HG02885 (cell line): ENCODE results near the gene REEP6.
"Not testable (repeated sequence)": the region's sequence is repeated elsewhere in the genome, so short reads cannot be mapped to it uniquely, and the experiment has no call there.

ENCODE experiments used
- ATAC-seq: cut with Tn5 transposase; IDR thresholded peaks from one replicate; pipeline ENCODE4 v1.9.1; 2021; ENCODE audit warnings: mild to moderate bottlenecking; ENCODE audit not compliant: unreplicated experiment, poor library complexity

The REEP6 gene

GRCh38 chr19:1471515-1472160 lies 19.3 kb upstream of the REEP6 start:
- no peak for ATAC-seq

GRCh38 chr19:1472231-1473084 lies 18.5 kb upstream of the REEP6 start:
- no peak for ATAC-seq

GRCh38 chr19:1473085-1473851 lies 17.7 kb upstream of the REEP6 start:
- ATAC-seq = no peak

GRCh38 chr19:1474011-1474764 lies 16.8 kb upstream of the REEP6 start:
- no peak for ATAC-seq

- ATAC-seq = no peak
Measured at GRCh38 chr19:1474765-1475351, 16.1 kb upstream of the REEP6 start.

GRCh38 chr19:1475751-1476437 lies 15.1 kb upstream of the REEP6 start:
- ATAC-seq = no peak

- ATAC-seq = not testable (repeated sequence)
Measured at GRCh38 chr19:1477056-1477455, 13.9 kb upstream of the REEP6 start.

DNA sequence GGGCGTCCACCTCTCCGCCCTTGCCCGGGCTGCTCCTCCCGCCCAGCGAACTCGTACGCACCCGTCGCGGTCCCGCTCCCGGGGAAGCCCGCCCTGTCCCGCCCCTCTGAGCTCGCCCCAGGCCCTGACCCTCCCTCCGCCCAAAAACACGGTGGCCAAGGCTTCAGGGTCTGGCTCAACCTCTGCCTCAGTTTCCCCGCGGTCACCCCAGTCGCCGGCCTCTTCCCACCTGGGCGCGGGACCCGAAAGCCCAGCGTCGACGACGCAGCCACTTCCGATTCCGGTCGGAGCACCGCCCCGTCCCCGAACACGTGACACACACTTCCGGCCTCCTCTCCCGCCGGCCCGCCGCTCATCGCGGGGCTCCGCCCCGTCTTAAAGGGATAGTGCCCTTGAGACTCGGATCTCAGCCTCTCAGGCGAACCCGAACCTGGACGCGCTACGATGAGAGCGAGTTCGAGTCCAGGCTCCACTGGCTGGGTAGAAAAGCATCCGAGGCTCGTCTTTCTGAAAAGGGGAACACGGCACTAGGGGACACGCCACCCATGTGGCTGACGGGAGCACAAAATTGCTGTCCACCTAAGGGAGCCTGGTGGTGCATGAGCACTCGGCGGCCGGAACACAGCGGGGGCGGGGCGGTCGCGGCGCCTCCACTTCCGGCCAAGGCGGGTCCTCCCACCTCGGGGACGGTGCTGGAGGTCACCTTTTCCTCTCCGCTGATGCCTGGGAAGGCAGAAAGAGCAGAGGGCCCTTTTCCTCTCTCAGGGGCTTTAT lies 11.9 kb upstream of the REEP6 start, which contains the start of gene C19orf25:
TSS of gene C19orf25 (minus strand) at position 282 of the 774 bp plus-strand sequence. CDS start 312 bp downstream, outside the sequence.
- ATAC-seq = peak; percentile 86

GRCh38 chr19:1481224-1481892 lies 9.6 kb upstream of the REEP6 start:
- no peak for ATAC-seq

DNA sequence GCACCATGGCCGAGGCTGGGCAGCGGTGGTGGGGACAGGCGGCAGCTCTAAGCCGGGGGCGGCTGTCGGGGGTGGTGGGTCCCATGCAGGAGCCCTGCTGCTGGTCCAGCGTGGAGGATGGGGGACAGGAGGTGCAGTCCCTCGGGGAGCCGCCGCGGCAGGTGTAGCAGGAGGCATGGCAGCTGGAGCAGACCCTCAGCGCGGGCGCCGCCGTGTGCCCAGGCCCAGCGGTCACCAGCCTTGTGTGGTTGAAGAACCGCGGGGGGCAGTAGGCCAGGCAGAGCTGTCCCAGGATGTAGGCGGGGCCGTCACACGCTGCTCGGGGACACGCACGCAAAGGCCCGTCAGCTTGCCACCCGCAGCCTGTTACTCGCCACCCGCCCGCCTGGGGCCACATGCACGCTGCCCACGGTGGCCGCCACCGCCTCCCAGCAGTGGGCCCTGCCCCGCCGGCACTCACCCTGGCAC lies 9.1 kb upstream of the REEP6 start:
- no peak for ATAC-seq

DNA sequence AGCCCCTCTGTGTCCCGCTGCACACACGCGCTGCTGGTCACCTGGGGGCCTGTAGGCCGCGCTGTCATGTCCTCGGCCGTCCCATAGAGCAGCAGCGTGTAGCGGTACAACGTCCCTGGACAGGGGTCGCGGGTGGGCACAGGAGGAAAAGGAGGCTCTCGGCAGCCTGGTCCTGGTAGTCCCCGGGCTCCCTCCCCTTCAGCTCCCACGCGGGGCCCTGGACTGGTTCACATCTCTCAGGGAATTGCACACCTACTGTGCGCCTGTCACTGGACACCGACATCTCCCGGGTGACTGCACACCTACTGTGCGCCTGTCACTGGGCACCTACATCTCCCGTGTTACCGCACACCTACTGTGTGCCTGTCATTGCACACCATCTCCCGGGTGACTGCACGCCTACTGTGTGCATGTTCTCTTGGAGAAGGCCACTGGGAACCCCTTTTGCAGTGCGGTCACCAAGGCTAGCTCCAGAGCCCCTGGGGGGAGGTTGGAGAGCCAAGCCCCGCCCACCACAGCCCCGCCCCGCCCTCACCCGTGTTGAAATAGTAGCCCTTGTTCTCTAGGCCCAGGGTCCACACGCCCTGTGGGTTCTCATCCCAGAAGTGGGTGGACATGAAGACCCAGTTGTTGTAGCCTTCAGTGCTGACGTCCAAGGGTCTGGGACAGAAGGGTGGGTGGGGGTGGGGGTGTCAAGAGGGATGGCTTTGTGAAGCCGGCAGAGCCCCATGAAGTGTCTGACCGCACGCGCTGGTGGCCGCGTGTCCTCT lies 8.4 kb upstream of the REEP6 start:
- ATAC-seq = no peak

- no peak for ATAC-seq
Measured at GRCh38 chr19:1483131-1483978, 7.6 kb upstream of the REEP6 start.

- ATAC-seq = no peak
Measured at GRCh38 chr19:1483979-1484428, 7.0 kb upstream of the REEP6 start.

DNA sequence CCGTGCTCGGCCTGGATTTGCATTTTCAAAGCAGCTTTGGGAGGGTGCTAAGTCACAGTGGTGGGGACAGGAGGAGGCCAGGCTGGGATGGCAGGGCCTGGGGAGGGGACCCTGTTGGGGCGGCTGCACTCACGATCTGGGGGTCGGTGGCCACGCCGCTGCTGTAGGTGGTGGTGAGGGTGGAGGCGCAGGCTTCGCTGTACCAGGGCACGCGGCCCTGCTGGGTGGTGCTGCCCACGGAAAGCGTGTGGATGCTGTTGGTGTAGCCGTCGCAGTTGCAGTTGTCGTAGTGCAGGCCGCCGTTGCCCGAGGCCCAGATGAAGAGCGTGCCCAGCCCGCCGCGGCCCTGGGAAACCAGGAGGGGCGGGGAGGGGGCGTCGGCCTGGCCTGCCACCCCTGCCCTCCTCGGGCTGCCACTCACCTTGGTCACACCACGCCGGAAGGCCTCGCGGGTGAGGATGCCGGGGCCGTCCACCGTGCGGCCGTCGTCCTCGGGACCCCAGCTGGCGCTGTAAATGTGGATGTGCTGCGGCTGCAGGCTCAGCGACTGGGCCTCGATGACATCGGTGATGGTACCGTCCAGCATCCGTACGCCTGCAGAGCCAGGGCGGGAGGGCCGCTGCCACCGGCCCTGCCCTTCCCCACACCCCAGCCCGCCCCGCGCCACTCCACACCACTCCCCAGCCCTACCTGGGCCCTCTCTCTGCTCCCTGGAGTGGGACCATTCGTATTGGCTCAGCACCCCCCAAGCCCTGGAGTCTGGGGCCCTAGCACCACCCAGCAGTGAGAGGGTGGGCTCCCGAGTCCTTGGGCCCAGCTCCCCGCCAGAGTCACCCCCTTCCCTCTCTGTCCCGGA lies 4.0 kb upstream of the REEP6 start:
- ATAC-seq = no peak

GRCh38 chr19:1487576-1488281 lies 3.3 kb upstream of the REEP6 start:
- no peak for ATAC-seq
